AG20443 (cell line): Measurements from ENCODE around the gene EXOC6.

Experiments used
- DNase-seq: peaks from one replicate; pipeline ENCODE4 v3.0.0; 2012; ENCODE audit warnings: low spot score, mixed read lengths

The EXOC6 gene

DNA sequence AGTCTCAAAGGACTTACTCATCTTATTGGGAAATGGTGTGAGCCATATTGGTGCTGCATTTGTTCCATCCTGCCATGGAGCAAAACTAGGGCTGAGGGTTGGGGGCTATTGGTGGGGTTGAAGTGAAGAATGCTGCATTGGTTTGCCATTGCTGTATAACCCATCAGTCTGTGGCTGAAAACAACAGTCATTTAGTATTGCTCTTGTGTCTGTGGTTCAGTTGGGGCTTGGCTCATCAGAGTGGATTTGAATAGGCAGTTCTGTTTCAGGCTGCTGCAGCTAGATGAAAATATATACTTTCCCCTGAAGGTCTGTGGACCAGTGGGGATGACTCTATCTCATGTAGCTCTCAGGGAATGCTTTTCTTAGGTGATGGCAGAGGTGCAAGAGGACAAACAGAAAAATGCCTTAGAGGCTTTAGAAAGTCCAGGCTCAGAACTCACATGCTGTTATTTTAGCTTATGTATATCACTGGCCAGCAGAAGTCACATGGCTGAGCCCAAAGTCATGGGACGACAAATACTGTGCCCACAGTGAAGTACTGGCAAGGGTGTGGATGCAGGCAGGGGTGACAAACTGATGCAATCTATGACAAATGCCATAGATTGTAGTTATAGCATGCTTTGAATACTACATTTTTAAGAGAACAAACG lies 15.2 kb upstream of the EXOC6 start:
- DNase-seq: no peak

DNA sequence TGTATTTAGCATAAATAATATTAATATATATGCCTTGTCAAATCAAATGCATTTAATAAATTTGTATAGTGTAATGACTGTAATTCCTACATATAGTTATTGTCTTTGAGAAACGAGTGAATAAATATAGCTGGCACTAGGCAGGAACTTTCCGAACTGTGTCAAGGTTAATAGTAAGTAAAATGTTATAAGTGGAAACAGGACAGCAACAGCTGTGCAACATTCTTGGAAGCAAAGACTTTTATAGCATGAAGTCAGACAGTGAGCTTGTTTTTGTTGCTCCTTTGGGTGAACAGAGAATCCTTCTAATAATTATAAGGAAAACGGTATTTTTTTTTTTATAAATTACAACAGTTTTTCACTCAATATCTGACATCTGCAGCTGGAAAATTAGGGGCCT lies 14.0 kb upstream of the EXOC6 start:
- DNase-seq: no peak

DNA sequence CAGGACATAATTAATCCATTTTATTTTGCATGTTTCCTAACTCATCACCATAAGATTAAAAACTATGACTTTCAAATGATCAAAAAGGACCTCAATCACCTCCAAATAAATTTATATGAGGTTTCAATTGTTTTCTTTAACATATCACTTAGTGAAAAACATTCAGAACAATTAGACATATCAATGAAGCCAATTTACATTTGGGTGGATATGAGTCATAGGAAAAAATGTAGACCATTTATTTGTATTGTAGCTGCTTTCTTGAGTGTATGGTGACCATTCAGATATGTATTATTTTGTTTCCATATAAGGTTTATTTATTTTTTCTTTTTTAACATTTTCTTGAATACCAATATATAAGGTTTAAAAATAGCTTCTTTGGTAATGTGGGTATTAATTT lies 13.3 kb upstream of the EXOC6 start:
- no peak for DNase-seq

DNA sequence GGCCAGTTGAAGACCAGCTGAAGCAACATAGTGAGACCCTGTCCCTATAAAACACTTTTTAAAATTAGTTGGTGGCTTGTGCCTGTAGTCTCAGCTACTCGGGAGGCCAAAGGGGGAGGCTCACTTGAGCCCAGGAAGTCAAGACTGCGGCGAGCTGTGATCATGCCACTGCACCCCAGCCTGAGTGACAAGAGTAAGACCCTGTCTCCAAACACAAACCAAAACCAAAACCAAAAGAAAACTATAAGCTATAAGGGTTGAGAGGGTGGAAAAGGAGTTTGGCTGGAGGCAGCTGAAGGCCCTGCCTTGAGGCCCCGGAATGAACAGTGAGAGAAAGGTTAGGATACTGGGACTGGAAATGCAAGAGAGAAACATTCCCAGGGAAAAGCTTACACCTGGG lies 10.9 kb upstream of the EXOC6 start:
- no peak for DNase-seq

DNA sequence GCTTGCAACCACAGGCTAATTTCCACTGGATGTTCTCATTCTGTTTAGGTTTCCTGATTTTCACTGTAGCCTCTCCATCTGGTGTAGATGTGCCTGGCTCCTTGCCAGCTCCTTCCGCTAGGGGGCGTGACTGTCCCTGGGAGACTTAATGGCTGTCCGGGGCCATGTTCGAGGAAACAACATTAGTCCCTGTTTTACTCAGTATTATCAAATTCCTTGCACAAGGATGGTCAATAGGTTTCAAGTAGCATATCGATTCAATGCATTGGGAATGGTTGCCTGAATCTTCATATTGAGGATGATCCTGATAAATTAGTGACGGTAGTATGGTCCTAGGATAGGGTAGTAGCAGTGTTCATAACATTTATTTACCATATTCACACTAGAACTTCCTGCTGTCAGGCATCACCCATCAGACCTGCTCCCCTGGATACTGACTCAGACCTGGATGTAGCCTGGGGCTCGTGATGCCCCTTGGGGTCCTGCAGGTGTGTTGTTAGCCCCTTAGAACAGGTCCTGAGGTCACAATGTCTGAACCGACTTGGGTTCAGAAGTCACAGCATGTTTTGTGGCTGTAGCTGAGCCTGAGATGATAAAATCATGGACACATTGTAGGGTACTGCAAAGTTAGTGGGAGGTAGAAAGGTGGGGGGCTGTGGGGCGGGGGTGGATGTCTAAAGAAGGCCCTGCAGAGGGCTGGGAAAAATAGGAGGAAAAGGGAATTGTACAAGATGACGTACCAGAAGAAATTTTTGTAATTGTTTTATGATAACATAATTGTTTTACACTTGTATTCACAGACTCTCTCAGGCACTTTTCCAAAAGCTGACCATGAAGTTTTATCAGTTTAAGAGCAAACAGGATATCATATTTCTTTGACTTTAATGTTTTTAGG lies 8.9 kb upstream of the EXOC6 start:
- DNase-seq: peak; percentile 30

DNA sequence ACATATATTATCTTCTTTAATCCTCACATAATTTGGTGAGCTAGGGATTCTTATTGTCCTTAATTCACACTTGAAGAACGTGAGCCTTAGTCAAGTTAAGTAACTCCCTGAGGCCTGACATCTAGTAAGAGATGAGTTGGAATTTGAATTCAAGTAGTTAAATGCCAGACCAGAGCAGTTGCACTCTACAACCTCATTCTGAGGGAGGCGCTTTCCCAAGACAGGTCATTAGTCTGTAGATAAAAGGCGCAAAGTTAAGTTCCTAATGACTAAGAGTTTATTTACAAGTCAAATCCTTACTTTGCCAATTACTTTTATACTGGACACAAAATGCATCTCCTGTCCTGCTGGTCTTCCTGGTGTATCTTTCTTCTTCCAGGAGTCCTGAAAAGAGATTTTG lies 3.6 kb upstream of the EXOC6 start:
- no peak for DNase-seq

DNA sequence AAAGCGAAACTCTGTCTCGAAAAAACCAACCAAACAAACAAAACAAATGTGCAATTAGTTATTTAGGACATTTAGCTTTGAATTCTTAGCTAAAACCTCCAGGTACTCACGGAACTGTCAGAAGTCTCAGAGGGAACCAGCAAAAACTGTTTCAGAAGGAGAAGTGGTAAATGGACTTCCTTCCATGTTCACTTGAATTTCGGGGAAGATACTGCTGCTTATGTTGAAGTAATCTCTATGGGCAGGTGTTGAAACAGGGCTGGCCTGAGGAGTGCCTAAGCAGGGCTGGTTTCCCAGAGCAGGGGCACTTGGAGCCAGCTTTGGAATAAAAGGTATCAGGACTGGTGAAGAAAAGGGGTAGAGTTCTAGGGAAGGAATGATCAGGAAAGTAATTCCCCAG lies 2.4 kb upstream of the EXOC6 start:
- DNase-seq: no peak

DNA sequence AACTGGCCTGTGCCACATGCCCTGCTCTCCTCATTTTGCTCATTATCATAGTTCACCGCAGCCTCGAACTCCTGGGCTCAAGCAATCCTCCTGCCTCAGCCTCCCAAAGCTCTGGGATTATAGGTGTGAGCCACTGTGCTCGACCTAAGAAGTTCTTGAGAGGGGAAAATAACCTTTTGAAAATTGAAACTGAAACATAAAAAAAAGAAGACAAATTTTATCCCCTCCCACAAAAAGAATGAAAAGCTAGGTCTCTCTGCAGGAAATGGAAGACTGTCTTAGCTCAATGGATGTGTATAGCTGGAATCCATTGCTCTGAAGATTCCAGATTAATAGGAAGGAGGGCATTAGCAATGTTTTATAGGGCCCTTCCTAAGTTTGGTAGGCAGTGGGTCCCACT lies 2.0 kb upstream of the EXOC6 start:
- DNase-seq: no peak

DNA sequence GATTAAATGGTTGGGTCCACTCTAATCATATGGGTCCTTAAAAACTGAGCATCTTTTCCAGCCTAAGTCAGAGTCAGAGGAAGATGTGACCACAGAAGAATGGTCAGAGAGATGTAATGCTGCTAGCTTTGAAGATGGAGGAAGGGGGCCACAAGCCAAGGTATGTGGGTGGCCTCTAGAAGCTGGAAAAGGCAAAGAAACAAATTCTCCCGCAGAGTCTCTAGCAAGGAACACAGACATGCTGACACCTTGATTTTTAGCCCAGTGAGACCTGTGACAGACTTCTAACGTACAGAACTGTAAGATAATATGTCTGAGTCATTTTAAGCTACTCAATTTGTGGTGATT lies 1.5 kb upstream of the EXOC6 start:
- no peak for DNase-seq

DNA sequence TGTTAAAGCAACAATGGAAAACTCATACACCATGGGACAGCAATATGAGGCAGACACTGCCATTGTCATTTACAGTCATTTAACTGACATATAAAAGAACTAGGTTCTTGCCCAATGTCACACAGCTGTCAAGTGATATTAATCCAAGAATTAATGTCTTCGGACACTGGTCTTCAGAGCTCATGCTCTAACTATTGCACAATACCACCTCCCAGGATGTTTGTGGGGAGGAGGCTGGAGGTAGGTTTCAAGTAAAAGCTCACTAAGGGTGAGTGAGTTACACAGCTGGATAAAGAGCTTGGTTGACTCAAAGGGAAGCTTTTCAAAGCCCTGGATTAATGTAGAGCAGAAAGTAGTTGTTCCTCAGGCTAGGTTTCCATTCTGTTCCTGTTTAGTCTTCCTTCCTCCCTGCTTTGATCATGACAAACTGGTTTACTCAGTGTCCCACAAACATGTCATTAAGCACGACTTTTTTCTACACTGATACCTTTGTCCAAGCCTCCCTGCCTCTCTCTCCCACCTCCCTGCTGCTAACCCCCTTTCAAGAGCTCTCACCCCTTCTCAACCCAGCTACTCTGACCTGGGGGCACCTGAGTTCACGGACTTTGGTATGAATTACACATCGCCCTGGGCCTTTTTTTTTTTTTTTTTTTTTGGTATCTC lies 987 bp upstream of the EXOC6 start:
- DNase-seq: no peak

DNA sequence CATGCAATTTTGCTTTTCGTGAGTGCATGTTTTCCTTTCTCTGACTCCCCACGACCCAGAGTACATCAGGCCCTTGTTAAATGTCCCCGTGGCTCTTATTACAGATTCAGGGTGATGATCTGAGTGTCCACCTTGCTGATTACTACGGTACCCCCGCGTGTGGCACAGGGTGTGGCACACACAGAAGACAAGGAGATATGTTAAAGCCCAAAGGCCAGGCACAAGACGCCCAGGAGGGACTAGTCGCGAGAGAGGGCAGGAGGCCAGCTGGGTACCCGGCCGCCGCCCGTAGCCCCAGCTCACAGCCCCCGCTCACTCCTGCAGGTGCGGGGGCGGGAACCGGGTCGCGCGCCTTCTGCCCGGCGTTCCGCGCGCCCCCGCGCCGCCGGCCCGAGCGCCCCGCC lies 281 bp upstream of the EXOC6 start:
- no peak for DNase-seq

DNA sequence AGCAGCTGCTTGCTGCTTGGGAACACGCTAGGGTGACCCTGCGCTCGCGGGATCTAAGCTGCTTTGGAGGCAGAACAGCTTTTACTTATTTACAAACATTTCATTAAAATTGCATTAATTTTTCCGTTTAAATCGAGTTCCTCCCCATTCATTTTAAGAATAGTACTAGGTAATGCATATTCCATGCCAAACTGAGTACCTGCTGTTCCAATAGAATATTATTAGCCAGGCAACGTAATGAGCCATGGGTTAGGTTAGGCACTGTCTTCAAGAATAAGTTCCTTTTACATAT lies 860 bp downstream of the EXOC6 start:
- DNase-seq: no peak

DNA sequence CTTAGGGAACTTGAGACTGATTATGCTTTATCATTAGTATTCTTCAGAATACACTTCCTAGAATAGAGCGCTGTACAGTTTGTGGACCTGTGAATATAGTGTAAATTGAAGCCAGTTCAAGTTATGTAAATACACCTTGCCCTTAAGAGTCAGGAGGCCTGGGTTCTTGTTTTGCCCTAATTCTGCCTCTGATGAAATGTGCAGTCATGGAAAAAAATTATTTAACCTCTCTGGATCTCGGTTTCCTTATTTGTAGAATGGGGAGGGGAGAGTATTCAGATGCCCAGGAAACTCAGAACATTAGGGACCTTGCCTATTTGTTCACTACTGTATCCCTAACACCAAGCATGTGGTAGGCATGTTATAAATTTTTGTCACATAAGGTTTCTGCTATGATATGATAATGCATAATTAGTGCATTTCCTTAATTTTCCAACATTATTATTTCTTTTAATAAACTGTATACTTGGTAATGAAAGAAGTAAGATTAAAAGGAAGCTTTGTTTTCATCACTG lies 1.3 kb downstream of the EXOC6 start:
- no peak for DNase-seq

DNA sequence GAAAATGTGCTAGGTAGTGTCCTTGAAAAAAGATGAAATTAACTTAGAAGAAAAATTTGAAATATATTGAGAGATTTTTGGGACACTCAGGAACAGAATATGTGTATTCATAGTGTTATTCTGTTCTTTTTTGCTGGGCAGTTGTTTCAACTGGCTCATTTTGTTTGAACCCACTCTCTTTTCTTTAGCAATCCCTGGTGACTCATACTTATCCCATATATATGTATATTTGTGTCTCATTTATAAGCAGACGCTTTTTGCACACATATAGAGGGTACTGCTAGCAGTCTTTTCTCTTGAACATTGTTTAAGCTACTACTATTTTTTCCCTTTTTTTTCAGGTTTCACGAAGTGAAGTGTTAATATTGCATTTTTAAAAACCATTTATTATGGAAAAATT lies 1.9 kb downstream of the EXOC6 start:
- no peak for DNase-seq

DNA sequence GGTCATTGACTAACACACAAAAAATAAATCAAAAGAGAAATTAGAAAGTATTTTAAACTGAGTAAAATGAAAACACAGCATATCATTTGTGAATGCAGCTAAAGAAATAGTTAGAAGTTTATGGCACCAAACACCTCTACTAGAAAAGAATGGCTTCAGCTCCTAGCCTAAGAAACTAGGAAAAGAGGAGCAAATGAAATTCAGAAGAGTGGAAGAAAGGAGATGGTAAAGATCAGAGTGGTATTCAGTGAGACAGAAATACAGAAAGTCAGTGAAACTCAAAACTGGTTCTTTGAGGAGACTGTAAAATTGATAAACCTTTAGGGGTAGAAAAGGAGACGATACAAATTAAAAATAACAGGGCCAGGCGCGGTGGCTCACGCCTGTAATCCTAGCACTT lies 2.7 kb downstream of the EXOC6 start:
- no peak for DNase-seq

DNA sequence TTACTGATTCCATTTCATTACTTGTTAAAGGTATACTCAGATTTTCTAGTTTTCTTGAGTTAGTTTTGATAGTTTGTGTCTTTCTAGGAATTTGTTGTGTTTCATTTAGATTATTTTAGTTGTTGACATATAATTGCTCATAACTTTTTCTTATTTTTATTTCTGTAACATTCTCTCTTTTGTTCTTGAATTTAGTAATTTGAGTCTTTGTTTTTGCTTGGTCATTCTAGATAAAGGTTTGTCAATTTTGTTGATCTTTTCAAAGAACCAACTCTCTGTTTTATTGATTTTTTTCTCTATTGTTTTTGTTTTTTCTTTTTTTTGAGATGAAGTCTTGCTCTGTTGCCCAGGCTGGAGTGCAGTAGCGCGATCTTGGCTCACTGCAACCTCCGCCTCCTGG lies 7.2 kb downstream of the EXOC6 start:
- no peak for DNase-seq

DNA sequence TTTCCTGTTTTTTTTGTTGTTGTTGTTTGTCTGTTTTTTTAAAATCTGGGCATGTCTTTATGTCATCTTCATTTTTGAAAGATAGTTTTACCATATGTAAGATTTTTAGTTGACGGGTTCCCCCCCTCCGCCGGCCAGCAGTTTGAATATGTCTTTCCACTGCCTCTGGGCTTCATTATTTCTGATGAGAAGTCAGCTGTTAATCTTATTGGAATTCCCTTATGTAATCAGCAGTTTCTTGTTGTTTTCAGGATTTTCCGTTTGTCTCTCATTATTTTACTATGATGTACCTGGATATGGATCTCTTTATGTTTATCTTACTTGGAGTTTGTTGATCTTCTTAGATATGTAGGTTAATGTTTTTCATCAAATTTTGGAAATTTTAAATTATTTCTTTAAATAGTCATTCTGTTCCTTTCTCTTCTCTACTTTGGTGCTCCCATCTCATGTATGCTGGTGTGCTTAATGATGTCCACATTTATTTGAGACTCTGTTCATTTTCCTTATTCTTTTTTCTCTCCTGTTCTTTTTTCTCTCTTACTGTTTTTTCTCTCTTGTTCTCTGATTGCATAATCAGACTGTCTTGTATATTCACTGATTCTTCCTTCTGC lies 9.7 kb downstream of the EXOC6 start:
- DNase-seq: no peak

DNA sequence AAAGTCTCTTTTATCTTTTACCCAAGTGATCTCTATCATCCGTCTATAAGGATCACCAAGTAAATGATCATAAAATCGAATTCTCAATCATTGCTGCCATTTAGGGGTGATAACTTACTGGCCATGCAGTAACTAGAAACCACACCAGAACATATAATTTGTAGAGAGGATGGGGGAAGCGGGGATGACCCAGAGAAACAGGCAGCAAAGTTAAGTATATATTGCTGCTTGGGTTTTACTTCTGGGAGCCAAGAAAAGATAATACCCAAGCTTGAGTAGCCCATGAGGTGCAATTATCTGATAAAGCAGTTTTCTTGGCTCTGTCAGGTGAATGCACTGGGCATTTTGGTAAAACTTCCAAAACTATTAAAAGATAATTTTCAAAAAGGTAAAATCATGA lies 18.9 kb downstream of the EXOC6 start:
- DNase-seq: no peak

DNA sequence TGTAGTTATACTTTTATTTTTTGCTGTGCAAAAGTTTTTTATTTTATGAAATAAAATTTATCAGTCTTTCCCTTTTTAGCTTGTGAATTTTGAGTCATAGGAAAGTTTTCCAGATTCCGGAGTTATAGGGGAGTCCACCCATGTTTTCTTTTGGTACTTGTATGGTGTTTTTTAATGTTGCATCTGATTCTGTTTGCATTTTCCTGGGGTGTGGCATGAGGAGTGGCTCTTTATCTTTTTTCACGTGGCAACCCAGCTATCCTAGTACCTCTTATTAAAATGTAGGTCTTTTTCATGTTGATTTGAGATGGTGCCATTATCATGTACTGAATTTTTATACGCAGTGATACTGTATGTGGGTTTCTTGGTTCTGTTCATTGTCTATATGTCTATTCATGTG lies 19.7 kb downstream of the EXOC6 start:
- no peak for DNase-seq

DNA sequence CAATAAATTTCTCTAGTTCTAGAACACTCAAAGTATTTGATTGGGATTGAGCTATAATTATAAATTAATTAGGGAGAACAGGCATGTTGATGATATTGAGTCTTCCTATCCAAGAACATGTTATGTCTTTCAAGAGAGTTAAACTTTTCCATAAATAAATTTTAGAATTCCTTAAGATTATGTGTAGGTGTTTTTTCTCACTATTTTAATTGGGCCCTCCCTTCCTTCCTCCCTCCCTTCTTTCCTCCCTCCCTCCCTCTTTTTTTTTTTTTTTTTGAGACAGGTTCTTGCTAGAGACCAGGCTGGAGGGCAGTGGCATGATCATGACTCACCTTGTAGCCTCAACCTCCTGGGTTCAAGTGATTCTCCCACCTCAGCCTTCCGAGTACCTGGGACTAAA lies 20.2 kb downstream of the EXOC6 start:
- DNase-seq: no peak

DNA sequence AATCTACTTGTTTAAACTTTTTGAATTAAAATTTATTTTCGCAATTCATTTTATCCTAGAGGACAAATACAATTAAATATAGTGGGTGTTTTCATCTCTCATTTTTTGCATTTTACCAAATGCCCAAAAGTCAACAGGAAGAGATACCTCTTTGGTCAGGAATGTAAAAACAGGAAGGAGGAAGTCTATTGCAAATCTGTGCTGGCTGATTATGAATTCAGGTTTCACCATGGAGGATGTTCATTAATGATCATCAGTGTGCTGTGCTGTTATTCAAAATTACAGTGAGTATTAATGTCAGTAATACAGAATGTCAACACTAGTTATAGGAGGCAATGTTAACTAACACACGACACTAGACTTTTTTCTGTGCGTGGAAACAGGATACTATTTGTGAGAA lies 24.7 kb downstream of the EXOC6 start:
- DNase-seq: no peak

DNA sequence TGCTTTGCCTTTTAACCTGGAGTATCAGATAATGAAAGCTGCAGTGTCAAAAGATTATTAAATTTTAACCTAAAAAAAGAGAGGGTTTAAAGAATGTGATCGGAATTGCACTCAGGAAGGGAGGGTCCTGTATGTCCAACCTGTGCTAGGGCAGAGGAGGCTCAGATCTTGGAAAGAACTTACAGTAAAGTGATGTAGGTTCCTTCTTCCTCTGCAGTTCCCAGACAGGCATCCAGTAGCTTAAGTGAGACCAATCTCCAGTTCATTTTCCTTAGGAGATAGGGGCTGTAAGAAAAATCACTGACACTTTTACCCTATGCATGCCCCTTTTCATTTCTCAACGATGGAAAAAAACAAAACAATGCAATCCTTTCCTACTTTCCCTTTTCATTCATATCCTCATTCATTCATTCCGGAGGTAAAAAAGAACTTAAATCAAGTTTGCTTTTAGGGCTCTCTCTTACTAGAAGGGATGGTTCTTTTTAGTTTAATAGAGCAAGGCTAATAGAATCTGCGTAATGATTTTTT lies 28.3 kb downstream of the EXOC6 start:
- no peak for DNase-seq
